HG03159 (cell line): Measurements from ENCODE around the gene FDX2.

Experiments
- ATAC-seq: cut with Tn5 transposase; IDR thresholded peaks from one replicate; pipeline ENCODE4 v1.9.1; 2021; ENCODE audit warnings: mild to moderate bottlenecking, moderate library complexity; ENCODE audit not compliant: unreplicated experiment

The FDX2 gene

GRCh38 chr19:10333758-10334587, 18.2 kb upstream of the FDX2 start:
- ATAC-seq, result no peak

- peak; percentile 85 for ATAC-seq
These were observed 17.3 kb upstream of the FDX2 start, which contains the start of gene RAVER1 for GRCh38 chr19:10332965-10333757. TSS of gene RAVER1 (minus strand) at chr19:10333529. CDS start at chr19:10333507, 22 bp downstream.

GRCh38 chr19:10332158-10332964, 16.5 kb upstream of the FDX2 start:
- ATAC-seq, result no peak

GRCh38 chr19:10329555-10329954, 13.7 kb upstream of the FDX2 start:
- ATAC-seq, result no peak

- no peak for ATAC-seq
These were observed 13.0 kb upstream of the FDX2 start for GRCh38 chr19:10328558-10329429.

- ATAC-seq, result no peak
These were observed 12.0 kb upstream of the FDX2 start for GRCh38 chr19:10327793-10328192.

GRCh38 chr19:10325732-10326131, 9.9 kb upstream of the FDX2 start:
- no peak for ATAC-seq

- no peak for ATAC-seq
These were observed 6.3 kb upstream of the FDX2 start for GRCh38 chr19:10321874-10322835.

GRCh38 chr19:10321417-10321797, 5.6 kb upstream of the FDX2 start:
- no peak for ATAC-seq

- ATAC-seq, result no peak
These were observed 5.0 kb upstream of the FDX2 start for GRCh38 chr19:10320602-10321416.

GRCh38 chr19:10318807-10319682, 3.2 kb upstream of the FDX2 start:
- no peak for ATAC-seq

- no peak for ATAC-seq
These were observed 2.1 kb upstream of the FDX2 start for GRCh38 chr19:10317857-10318462.

- ATAC-seq, result no peak
These were observed 1.4 kb upstream of the FDX2 start for GRCh38 chr19:10317045-10317856.

GRCh38 chr19:10316229-10317044, 622 bp upstream of the FDX2 start:
- peak; percentile 16 for ATAC-seq

- ATAC-seq, result no peak
These were observed 6.4 kb downstream of the FDX2 start, which contains the start of gene ZGLP1 for GRCh38 chr19:10309423-10309822. TSS of gene ZGLP1 (minus strand) at chr19:10309815.
